ENCODE results near the gene SLC2A11. TPM values are rescaled to one million over a fixed set of nuclear protein-coding genes. Genes with fewer than 3 reads are reported as not detected.

SLC2A11 gene
- total and polyA plus RNA-seq, 4 donors, result 3.4 to 9.0 (median 4.3) TPM

GRCh38 chr22:23823331-23823791, 34.3 kb upstream of the SLC2A11 start:
- no peak for DNase-seq (ENCODE audit: low spot score)
- 93% methylated on average over 14 of the region's 14 CpGs for WGBS
- H3K4me3 ChIP-seq (ENCODE audit: low read depth in 1 of 3, low read length in 3 of 3), result no peak overlapping the region

DNA sequence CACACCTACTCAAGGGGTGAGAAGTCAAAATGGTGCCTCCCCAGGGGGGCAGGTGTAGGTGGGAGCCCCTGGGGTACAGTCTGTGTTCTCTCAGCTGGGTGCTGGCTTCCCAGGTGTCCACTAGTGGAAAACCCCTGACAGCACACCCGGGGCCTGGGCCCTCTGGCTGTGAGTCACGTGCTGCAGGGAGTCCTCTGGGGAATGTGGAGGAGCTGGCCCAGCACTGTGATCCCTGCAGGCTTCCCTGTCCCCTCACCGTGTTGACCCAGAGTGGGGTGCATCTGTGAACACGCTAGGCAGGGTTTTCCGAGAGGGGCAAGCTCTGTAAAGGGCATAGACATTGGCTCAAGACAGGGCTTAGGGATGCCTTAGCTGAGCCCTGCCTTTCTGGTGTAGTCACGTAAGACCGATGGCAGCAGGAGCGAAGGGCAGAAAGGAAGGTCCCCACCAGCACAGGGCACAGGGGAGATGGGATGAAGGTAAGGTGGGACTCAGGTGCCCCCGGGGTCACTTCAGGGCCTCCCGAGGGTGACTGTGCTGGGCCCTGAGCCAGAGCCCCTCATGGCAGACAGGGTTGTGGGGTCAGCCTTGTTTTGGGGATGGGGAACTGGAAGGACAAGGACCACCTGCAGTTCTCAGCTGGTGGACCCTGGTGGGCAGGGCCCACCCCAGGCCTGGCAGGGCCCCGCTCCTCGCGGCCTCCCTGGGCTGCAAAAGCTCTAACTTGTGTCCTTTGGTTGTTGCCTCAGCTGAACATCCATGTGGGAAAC, 33.0 kb upstream of the SLC2A11 start:
- no peak overlapping the region for H3K9ac ChIP-seq (ENCODE audit: low read depth in 1 of 2, low read length in 2 of 2)
- no peaks in the 10 kb centered on the region for H3K4me1 ChIP-seq (ENCODE audit: control insufficient read depth in 4 of 4, insufficient read depth in 4 of 4, low read length in 3 of 4)
- peaks cover 13 to 73% (median 38%) of the 10 kb centered on the region in 4 donors for H3K36me3 ChIP-seq (ENCODE audit: control insufficient read depth in 4 of 4, insufficient read depth in 3 of 4, low read depth in 1 of 4, low read length in 3 of 4)
- H3K27ac ChIP-seq (ENCODE audit: low read depth in 1 of 2, low read length in 2 of 2), result no peak overlapping the region
- WGBS, result 95% methylated on average over 13 of the region's 13 CpGs
- TF ChIP-seq JUND (IDR thresholded peaks at IDR 0.05) (no peak), HNF4A (conservative IDR thresholded peaks at IDR 0.05) (no peak)
- no peak overlapping the region for H3K4me3 ChIP-seq (ENCODE audit: low read depth in 1 of 3, low read length in 3 of 3)
- H3K9me3 ChIP-seq (ENCODE audit: control insufficient read depth in 4 of 4, low read length in 3 of 4), result no peaks in the 10 kb centered on the region
- no peaks in the 10 kb centered on the region for H3K27me3 ChIP-seq (ENCODE audit: control insufficient read depth in 4 of 4, insufficient read depth in 4 of 4, low read length in 3 of 4)
- no peak for DNase-seq (ENCODE audit: low spot score)

More at GRCh38 chr22:23823331-23823791, 34.3 kb upstream of the SLC2A11 start:
- Histone ChIP-seq H3K27ac (ENCODE audit: low read depth in 1 of 2, low read length in 2 of 2) (no peak overlapping the region), H3K9me3 (ENCODE audit: control insufficient read depth in 4 of 4, low read length in 3 of 4) (no peaks in the 10 kb centered on the region), H3K36me3 (ENCODE audit: control insufficient read depth in 4 of 4, insufficient read depth in 3 of 4, low read depth in 1 of 4, low read length in 3 of 4) (peaks cover 13 to 71% (median 34%) of the 10 kb centered on the region in 4 donors), H3K4me1 (ENCODE audit: control insufficient read depth in 4 of 4, insufficient read depth in 4 of 4, low read length in 3 of 4) (no peaks in the 10 kb centered on the region), H3K9ac (ENCODE audit: low read depth in 1 of 2, low read length in 2 of 2) (no peak overlapping the region), H3K27me3 (ENCODE audit: control insufficient read depth in 4 of 4, insufficient read depth in 4 of 4, low read length in 3 of 4) (no peaks in the 10 kb centered on the region)
- TF ChIP-seq EGR1 (IDR thresholded peaks at IDR 0.05; ENCODE audit: low read depth in 2 of 2) (no peak), RAD21 (IDR thresholded peaks at IDR 0.05) (no peak)

- Histone ChIP-seq H3K4me3 (ENCODE audit: low read depth in 1 of 3, low read length in 3 of 3) (no peak overlapping the region), H3K9me3 (ENCODE audit: control insufficient read depth in 4 of 4, low read length in 3 of 4) (no peaks in the 10 kb centered on the region), H3K27ac (ENCODE audit: low read depth in 1 of 2, low read length in 2 of 2) (no peak overlapping the region), H3K4me1 (ENCODE audit: control insufficient read depth in 4 of 4, insufficient read depth in 4 of 4, low read length in 3 of 4) (no peaks in the 10 kb centered on the region), H3K36me3 (ENCODE audit: control insufficient read depth in 4 of 4, insufficient read depth in 3 of 4, low read depth in 1 of 4, low read length in 3 of 4) (peaks cover 11 to 70% (median 38%) of the 10 kb centered on the region in 4 donors), H3K9ac (ENCODE audit: low read depth in 1 of 2, low read length in 2 of 2) (no peak overlapping the region), H3K27me3 (ENCODE audit: control insufficient read depth in 4 of 4, insufficient read depth in 4 of 4, low read length in 3 of 4) (no peaks in the 10 kb centered on the region)
- WGBS, result 97% methylated on average over 12 of the region's 12 CpGs
- no peak for TF ChIP-seq NR2F2 (IDR thresholded peaks at IDR 0.05)
- DNase-seq (ENCODE audit: low spot score), result no peak
Measured at GRCh38 chr22:23825246-23825905, 32.3 kb upstream of the SLC2A11 start.

GRCh38 chr22:23826510-23827350, 30.9 kb upstream of the SLC2A11 start:
- Histone ChIP-seq H3K36me3 (ENCODE audit: control insufficient read depth in 4 of 4, insufficient read depth in 3 of 4, low read depth in 1 of 4, low read length in 3 of 4) (peaks cover 11 to 61% (median 30%) of the 10 kb centered on the region in 4 donors), H3K27me3 (ENCODE audit: control insufficient read depth in 4 of 4, insufficient read depth in 4 of 4, low read length in 3 of 4) (no peaks in the 10 kb centered on the region), H3K27ac (ENCODE audit: low read depth in 1 of 2, low read length in 2 of 2) (no peak overlapping the region), H3K4me1 (ENCODE audit: control insufficient read depth in 4 of 4, insufficient read depth in 4 of 4, low read length in 3 of 4) (no peaks in the 10 kb centered on the region), H3K9me3 (ENCODE audit: control insufficient read depth in 4 of 4, low read length in 3 of 4) (no peaks in the 10 kb centered on the region), H3K9ac (ENCODE audit: low read depth in 1 of 2, low read length in 2 of 2) (no peak overlapping the region), H3K4me3 (ENCODE audit: low read depth in 1 of 3, low read length in 3 of 3) (no peak overlapping the region)
- TF ChIP-seq HNF4G (IDR thresholded peaks at IDR 0.05), result no peak
- TF ChIP-seq HNF4A (conservative IDR thresholded peaks at IDR 0.05), result peak in 1 of 2 donors; percentile 21
- WGBS, result 89% methylated on average over 15 of the region's 15 CpGs
- no peak for DNase-seq (ENCODE audit: low spot score)

Data from liver (tissue), 9 donors.